ENCODE data around the gene RUSF1. TPM values are rescaled to one million over a fixed set of nuclear protein-coding genes. Genes with fewer than 3 reads are reported as not detected.

The RUSF1 gene
- total RNA-seq, 2 donors from 2014 or later: 45.4 to 50.8 TPM

DNA sequence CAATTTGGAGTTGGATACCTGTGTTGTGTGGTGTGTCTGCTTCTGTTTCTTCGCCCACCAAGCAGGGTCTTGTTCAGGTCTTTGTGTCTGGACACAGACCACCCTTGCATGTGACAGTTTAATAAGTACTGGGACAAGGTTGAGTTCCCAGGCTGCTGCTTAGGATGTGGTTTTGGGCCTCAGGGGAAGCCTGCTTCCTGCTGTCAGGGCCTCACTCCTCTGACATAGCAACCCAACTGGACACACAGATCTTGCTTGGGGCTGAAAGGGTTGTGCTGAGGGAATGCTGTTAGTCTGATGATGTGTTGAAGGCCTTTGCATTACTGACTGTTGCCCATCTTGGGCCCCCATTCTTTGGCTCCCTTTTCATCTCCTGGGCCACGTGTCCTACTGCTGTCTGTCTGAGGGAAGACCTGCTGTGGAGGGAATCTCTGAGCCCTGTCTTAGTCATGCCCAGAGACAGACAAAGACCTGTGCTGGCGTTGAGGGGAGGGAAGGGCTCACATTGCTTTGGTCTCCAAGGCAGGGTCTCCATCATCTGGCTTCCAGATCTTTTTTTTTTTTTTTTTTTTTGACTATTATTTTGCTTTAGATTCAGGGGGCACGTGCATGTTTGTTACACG lies 40.9 kb downstream of the RUSF1 start:
- H3K36me3 ChIP-seq (ENCODE audit: control insufficient read depth, insufficient read depth, low read length): peaks cover 10% of the 10 kb centered on the region
- Mint-ChIP-seq H3K27ac (no peak overlapping the region), H3K4me1 (peaks cover 6% of the 10 kb centered on the region), H3K4me3 (no peak overlapping the region), H3K9me3 (no peaks in the 10 kb centered on the region), H3K27me3 (ENCODE audit: insufficient read depth) (peaks cover 13% of the 10 kb centered on the region), H3K36me3 (ENCODE audit: low read depth) (peaks cover 32% of the 10 kb centered on the region)
- no peak overlapping the region for H3K4me3 ChIP-seq (ENCODE audit: low read length)
- 86 to 100% methylated on average over 2 to 3 of the region's 5 CpGs for WGBS, 2 experiments (ENCODE audit: insufficient coverage in 1 of 2, insufficient read length in 1 of 2)
- no peaks in the 10 kb centered on the region for H3K9me3 ChIP-seq (ENCODE audit: control insufficient read depth, low read length)
- TF ChIP-seq, protein P1, sequence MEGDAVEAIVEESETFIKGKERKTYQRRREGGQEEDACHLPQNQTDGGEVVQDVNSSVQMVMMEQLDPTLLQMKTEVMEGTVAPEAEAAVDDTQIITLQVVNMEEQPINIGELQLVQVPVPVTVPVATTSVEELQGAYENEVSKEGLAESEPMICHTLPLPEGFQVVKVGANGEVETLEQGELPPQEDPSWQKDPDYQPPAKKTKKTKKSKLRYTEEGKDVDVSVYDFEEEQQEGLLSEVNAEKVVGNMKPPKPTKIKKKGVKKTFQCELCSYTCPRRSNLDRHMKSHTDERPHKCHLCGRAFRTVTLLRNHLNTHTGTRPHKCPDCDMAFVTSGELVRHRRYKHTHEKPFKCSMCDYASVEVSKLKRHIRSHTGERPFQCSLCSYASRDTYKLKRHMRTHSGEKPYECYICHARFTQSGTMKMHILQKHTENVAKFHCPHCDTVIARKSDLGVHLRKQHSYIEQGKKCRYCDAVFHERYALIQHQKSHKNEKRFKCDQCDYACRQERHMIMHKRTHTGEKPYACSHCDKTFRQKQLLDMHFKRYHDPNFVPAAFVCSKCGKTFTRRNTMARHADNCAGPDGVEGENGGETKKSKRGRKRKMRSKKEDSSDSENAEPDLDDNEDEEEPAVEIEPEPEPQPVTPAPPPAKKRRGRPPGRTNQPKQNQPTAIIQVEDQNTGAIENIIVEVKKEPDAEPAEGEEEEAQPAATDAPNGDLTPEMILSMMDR (conservative IDR thresholded peaks at IDR 0.05): no peak
- no peak overlapping the region for H3K9ac ChIP-seq (ENCODE audit: extremely low read depth, low read length, poor library complexity, severe bottlenecking)
- no peak overlapping the region for H3K27ac ChIP-seq (ENCODE audit: low read depth, low read length)
- no peak for DNase-seq
- no peaks in the 10 kb centered on the region for H3K4me1 ChIP-seq (ENCODE audit: control insufficient read depth, insufficient read depth, low read length)
- no peaks in the 10 kb centered on the region for H3K27me3 ChIP-seq (ENCODE audit: control insufficient read depth, insufficient read depth, low read length, poor library complexity, severe bottlenecking)

DNA sequence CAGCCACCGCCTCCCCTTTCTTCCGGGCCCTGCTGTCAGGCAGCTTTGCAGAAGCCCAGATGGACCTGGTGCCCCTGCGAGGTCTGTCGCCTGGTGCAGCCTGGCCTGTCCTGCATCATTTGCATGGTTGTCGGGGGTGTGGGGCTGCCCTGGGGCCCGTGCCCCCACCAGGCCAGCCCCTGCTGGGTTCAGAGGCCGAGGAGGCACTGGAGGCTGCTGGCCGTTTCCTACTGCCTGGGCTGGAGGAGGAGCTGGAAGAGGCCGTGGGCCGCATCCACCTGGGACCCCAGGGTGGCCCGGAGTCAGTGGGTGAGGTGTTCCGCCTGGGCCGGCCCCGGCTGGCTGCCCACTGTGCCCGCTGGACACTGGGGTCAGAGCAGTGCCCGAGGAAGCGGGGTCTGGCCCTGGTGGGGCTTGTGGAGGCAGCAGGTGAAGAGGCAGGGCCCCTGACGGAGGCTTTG lies 41.8 kb downstream of the RUSF1 start:
- Mint-ChIP-seq H3K27ac (no peak overlapping the region), H3K36me3 (ENCODE audit: low read depth) (peaks cover 32% of the 10 kb centered on the region), H3K4me3 (no peak overlapping the region), H3K27me3 (ENCODE audit: insufficient read depth) (peaks cover 9% of the 10 kb centered on the region), H3K9me3 (no peaks in the 10 kb centered on the region), H3K4me1 (peaks cover 4% of the 10 kb centered on the region)
- DNase-seq: no peak
- TF ChIP-seq, protein P1 (conservative IDR thresholded peaks at IDR 0.05): no peak
- peaks cover 14% of the 10 kb centered on the region for H3K36me3 ChIP-seq (ENCODE audit: control insufficient read depth, insufficient read depth, low read length)
- H3K4me1 ChIP-seq (ENCODE audit: control insufficient read depth, insufficient read depth, low read length): no peaks in the 10 kb centered on the region
- 92% methylated on average over 18 of the region's 18 CpGs; no CpG with 5 or more reads in 1 of the 2 experiments for WGBS, 2 experiments (ENCODE audit: insufficient coverage in 1 of 2, insufficient read length in 1 of 2)
- H3K9me3 ChIP-seq (ENCODE audit: control insufficient read depth, low read length): no peaks in the 10 kb centered on the region
- no peaks in the 10 kb centered on the region for H3K27me3 ChIP-seq (ENCODE audit: control insufficient read depth, insufficient read depth, low read length, poor library complexity, severe bottlenecking)
- no peak overlapping the region for H3K9ac ChIP-seq (ENCODE audit: extremely low read depth, low read length, poor library complexity, severe bottlenecking)
- H3K4me3 ChIP-seq (ENCODE audit: low read length): no peak overlapping the region
- H3K27ac ChIP-seq (ENCODE audit: low read depth, low read length): no peak overlapping the region

DNA sequence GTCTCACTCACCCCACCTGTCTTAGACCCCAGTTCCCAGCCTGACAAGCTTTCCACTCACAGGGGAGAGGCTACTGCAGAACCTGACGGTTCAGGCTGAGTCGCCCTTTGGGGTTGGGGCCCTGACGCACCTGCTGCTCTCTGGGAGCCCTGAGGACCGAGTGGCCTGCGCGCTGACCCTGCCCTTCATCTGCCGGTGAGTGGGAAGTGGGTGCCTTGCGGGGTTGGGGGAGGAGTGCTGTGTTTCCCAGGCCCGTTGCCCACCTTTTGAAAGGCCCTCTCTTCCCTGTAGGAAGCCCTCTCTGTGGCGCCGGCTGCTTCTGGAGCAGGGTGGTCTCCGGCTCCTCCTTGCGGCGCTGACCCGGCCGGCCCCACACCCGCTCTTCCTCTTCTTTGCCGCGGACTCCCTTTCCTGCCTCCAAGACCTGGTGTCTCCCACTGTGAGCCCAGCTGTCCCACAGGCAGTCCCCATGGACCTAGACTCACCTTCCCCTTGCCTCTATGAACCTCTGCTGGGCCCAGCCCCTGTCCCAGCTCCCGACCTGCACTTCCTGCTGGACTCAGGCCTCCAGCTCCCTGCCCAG lies 42.3 kb downstream of the RUSF1 start:
- Histone ChIP-seq H3K9ac (ENCODE audit: extremely low read depth, low read length, poor library complexity, severe bottlenecking) (no peak overlapping the region), H3K27ac (ENCODE audit: low read depth, low read length) (no peak overlapping the region), H3K9me3 (ENCODE audit: control insufficient read depth, low read length) (no peaks in the 10 kb centered on the region), H3K4me1 (ENCODE audit: control insufficient read depth, insufficient read depth, low read length) (no peaks in the 10 kb centered on the region), H3K36me3 (ENCODE audit: control insufficient read depth, insufficient read depth, low read length) (peaks cover 16% of the 10 kb centered on the region), H3K4me3 (ENCODE audit: low read length) (no peak overlapping the region), H3K27me3 (ENCODE audit: control insufficient read depth, insufficient read depth, low read length, poor library complexity, severe bottlenecking) (no peaks in the 10 kb centered on the region)
- no peak overlapping the region for H3K27ac Mint-ChIP-seq
- peaks cover 32% of the 10 kb centered on the region for H3K36me3 Mint-ChIP-seq (ENCODE audit: low read depth)
- H3K4me1 Mint-ChIP-seq: no peaks in the 10 kb centered on the region
- no peak overlapping the region for H3K4me3 Mint-ChIP-seq
- H3K9me3 Mint-ChIP-seq: no peaks in the 10 kb centered on the region
- WGBS, 2 experiments (ENCODE audit: insufficient coverage in 1 of 2, insufficient read length in 1 of 2): 94 to 95% methylated on average over 7 to 20 of the region's 20 CpGs
- TF ChIP-seq, protein P1 (conservative IDR thresholded peaks at IDR 0.05): no peak
- H3K27me3 Mint-ChIP-seq (ENCODE audit: insufficient read depth): peaks cover 4% of the 10 kb centered on the region
- DNase-seq: no peak

All from endodermal cell (in vitro differentiated cells).